Liver (tissue), 3 donors: ENCODE data around the gene PSMG3.

Source experiments
- EGR1 ChIP-seq, 2 donors: IDR thresholded peaks; 2 replicates each; pipeline ENCODE4 v1.6.1; 2016 to 2018; ENCODE audit warnings: antibody characterized with exemption in 2 of 2, low read depth in 2 of 2
- FOXA1 ChIP-seq: IDR thresholded peaks from 2 replicates; pipeline ENCODE4 v1.6.1; 2016; ENCODE audit warnings: antibody characterized with exemption
- GABPA ChIP-seq, 2 donors: IDR thresholded peaks in 1 of 2; conservative IDR thresholded peaks in 1 of 2; 2 replicates each; pipeline ENCODE4 v1.6.1; 2016; ENCODE audit warnings: antibody characterized with exemption in 2 of 2, mild to moderate bottlenecking in 1 of 2, moderate library complexity in 1 of 2
- HNF4G ChIP-seq: IDR thresholded peaks from 2 replicates; pipeline ENCODE4 v1.6.1; 2016; ENCODE audit warnings: antibody characterized with exemption
- JUND ChIP-seq, 2 donors: IDR thresholded peaks; 2 replicates each; pipeline ENCODE4 v1.6.1; 2016; ENCODE audit warnings: antibody characterized with exemption in 2 of 2
- RAD21 ChIP-seq, 2 donors: IDR thresholded peaks; 2 replicates each; pipeline ENCODE4 v1.6.1; 2016; ENCODE audit warnings: antibody characterized with exemption in 2 of 2, mild to moderate bottlenecking in 2 of 2
- RXRA ChIP-seq, 2 donors: IDR thresholded peaks; 2 replicates each; pipeline ENCODE4 v1.6.1; 2017 to 2018; ENCODE audit warnings: antibody characterized with exemption in 2 of 2, mild to moderate bottlenecking in 1 of 2
- SP1 ChIP-seq: IDR thresholded peaks from 2 replicates; pipeline ENCODE4 v1.6.1; 2018; ENCODE audit warnings: antibody characterized with exemption, mild to moderate bottlenecking
- TAF1 ChIP-seq: conservative IDR thresholded peaks from 2 replicates; pipeline ENCODE4 v1.6.1; 2016; ENCODE audit warnings: antibody characterized with exemption, mild to moderate bottlenecking
- YY1 ChIP-seq: IDR thresholded peaks from 2 replicates; pipeline ENCODE4 v1.6.1; 2016; ENCODE audit warnings: antibody characterized with exemption, mild to moderate bottlenecking
- TF ChIP-seq, protein P1 (sequence below): IDR thresholded peaks from 2 replicates; pipeline ENCODE4 v1.6.1; 2016; ENCODE audit warnings: antibody characterized with exemption
- TF ChIP-seq, protein P2 (sequence below): fragments of 150-350 bp; IDR thresholded peaks from 2 replicates; pipeline ENCODE4 v1.5.1; 2017; ENCODE audit warnings: improper control_type of control experiment, low read depth, low read length; ENCODE audit not compliant: missing input control
- TF ChIP-seq, protein P3 (sequence below): IDR thresholded peaks from 2 replicates; pipeline ENCODE4 v1.6.1; 2016; ENCODE audit warnings: antibody characterized with exemption
- TF ChIP-seq, protein P4 (sequence below): IDR thresholded peaks from 2 replicates; pipeline ENCODE4 v1.6.1; 2016; ENCODE audit warnings: antibody characterized with exemption, mild to moderate bottlenecking
- donor health status: healthy.
- donor health status: healthy.

DNA sequence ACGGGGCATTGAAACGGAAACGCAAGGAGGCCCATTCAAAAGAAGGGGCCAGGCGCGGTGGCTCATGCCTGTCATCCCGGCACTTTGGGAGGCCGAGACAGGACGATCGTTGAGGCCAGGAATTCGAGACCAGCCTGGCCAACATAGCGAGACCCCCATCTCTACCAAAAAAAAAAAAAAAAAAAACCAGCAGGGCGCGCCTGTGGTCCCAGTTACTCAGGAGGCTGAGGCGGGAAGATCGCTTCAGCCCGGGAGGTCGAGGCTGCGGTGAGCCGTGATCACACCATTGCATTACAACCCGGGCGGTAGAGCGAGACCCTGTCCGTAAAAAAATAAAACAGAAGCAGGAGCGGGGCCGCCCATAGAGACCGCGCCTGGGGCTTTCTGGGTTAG is 396 bp downstream of the PSMG3 start:
- TF ChIP-seq, protein P1, sequence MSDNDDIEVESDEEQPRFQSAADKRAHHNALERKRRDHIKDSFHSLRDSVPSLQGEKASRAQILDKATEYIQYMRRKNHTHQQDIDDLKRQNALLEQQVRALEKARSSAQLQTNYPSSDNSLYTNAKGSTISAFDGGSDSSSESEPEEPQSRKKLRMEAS, result no peak
- TF ChIP-seq, protein P2, sequence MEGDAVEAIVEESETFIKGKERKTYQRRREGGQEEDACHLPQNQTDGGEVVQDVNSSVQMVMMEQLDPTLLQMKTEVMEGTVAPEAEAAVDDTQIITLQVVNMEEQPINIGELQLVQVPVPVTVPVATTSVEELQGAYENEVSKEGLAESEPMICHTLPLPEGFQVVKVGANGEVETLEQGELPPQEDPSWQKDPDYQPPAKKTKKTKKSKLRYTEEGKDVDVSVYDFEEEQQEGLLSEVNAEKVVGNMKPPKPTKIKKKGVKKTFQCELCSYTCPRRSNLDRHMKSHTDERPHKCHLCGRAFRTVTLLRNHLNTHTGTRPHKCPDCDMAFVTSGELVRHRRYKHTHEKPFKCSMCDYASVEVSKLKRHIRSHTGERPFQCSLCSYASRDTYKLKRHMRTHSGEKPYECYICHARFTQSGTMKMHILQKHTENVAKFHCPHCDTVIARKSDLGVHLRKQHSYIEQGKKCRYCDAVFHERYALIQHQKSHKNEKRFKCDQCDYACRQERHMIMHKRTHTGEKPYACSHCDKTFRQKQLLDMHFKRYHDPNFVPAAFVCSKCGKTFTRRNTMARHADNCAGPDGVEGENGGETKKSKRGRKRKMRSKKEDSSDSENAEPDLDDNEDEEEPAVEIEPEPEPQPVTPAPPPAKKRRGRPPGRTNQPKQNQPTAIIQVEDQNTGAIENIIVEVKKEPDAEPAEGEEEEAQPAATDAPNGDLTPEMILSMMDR, result no peak
- TF ChIP-seq RAD21 (IDR thresholded peaks at IDR 0.05) (no peak), HNF4G (no peak), JUND (IDR thresholded peaks at IDR 0.05) (no peak), TAF1 (no peak), SP1 (no peak), YY1 (no peak), GABPA (IDR thresholded peaks at IDR 0.05 in 1 of 2, conservative IDR thresholded peaks at IDR 0.05 in 1 of 2) (no peak), RXRA (IDR thresholded peaks at IDR 0.05) (no peak), FOXA1 (no peak), EGR1 (IDR thresholded peaks at IDR 0.05; ENCODE audit: low read depth in 2 of 2) (no peak)
- TF ChIP-seq, protein P3, sequence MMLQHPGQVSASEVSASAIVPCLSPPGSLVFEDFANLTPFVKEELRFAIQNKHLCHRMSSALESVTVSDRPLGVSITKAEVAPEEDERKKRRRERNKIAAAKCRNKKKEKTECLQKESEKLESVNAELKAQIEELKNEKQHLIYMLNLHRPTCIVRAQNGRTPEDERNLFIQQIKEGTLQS, result no peak
- TF ChIP-seq, protein P4, sequence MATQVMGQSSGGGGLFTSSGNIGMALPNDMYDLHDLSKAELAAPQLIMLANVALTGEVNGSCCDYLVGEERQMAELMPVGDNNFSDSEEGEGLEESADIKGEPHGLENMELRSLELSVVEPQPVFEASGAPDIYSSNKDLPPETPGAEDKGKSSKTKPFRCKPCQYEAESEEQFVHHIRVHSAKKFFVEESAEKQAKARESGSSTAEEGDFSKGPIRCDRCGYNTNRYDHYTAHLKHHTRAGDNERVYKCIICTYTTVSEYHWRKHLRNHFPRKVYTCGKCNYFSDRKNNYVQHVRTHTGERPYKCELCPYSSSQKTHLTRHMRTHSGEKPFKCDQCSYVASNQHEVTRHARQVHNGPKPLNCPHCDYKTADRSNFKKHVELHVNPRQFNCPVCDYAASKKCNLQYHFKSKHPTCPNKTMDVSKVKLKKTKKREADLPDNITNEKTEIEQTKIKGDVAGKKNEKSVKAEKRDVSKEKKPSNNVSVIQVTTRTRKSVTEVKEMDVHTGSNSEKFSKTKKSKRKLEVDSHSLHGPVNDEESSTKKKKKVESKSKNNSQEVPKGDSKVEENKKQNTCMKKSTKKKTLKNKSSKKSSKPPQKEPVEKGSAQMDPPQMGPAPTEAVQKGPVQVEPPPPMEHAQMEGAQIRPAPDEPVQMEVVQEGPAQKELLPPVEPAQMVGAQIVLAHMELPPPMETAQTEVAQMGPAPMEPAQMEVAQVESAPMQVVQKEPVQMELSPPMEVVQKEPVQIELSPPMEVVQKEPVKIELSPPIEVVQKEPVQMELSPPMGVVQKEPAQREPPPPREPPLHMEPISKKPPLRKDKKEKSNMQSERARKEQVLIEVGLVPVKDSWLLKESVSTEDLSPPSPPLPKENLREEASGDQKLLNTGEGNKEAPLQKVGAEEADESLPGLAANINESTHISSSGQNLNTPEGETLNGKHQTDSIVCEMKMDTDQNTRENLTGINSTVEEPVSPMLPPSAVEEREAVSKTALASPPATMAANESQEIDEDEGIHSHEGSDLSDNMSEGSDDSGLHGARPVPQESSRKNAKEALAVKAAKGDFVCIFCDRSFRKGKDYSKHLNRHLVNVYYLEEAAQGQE, result no peak
